NCI-H1092 treated with DMSO at 0.1 percent for 48 hours (cell line): Measurements from ENCODE around the gene SPHK1.

ENCODE experiments used
- DNase-seq: peaks from one replicate; lab custom pipeline; 2025; lab: John Stamatoyannopoulos, UW

The SPHK1 gene

DNA sequence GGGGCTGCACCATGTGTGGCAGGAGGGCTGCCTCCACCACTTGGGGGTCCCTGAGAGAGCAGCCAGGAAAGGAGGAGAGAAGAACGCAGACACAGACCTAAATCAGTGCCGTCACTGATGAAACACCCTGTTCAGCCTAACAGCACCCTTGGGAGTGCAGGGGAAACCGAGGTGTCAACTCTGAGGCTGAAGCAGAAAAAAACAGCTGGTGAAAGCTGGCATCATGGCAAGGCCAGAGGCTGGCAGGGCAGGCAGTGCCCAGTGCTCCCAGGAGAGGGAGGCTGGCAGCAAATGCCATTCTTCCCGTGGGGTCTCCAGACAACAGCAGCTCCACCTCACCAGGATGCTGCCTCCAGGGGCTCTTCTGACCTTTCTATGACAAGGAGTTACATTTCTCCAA lies 23.1 kb downstream of the SPHK1 start:
- DNase-seq = no peak

DNA sequence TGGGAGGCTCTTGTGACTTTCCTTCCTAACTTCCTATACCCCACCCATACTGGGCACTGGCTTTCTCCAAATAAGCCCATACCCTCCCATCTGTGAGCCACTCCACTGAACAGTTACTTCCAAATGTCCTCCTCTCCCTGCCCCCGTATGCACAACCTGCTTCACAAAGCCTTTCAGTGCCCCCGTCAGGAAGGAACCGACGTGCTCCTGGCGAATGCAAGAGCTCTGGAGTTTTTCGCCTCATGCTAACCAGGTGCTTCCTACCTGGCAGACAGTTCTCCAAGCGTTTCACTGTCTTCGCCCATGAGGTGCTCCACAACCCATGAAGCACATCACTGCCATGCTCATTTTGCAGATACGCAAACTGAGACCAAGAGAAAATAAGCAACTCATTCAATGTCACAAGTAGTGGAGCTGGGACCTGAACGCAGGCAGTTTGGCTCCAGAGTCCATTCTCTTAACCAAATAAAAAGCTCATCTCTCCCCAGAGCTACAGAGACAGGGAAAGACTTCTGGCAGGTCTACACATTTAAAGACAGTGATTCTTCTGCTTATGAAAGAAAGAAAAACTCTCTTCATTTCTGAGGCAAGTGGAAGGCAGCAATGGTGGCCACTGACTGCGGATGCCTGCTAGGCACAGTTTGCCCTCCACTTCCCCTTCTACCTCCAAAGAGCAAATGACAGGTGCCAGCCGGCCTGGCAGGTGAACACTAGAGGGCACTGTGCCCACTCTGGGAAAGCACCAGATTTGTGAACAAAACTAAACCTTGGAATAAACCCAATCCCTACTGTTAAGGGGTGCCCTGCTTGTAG lies 23.8 kb downstream of the SPHK1 start:
- peak; percentile 52 for DNase-seq

DNA sequence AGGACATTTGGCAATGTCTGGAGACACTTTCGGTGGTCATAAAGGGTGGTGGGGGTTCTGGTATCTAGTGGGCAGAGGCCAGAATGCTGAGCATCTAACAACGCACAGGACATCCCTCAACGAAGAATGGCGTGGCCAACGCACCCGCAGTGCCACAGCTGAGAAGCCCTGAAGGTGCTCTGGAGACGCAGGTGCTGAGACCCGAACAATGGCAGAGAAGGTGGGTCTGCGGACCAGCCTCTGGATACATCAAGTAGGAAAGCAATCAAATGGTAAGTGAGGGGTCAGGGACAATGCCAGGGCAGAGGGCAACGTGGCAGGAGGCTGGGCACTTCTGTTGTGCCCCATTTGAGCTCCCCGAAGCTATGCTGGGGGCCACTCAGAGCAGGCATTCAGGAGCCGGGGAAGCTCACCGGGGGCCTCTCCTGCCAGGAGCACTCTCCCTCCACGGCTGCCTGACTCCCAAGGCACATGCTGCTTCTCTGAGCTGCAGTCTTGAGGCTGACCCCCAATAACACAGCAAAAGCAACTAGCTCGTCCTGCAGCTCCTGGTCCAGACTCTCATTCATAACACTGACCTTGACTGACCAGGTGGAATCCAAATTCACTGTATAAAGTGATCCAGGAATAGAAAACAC lies 26.0 kb downstream of the SPHK1 start:
- no peak for DNase-seq

DNA sequence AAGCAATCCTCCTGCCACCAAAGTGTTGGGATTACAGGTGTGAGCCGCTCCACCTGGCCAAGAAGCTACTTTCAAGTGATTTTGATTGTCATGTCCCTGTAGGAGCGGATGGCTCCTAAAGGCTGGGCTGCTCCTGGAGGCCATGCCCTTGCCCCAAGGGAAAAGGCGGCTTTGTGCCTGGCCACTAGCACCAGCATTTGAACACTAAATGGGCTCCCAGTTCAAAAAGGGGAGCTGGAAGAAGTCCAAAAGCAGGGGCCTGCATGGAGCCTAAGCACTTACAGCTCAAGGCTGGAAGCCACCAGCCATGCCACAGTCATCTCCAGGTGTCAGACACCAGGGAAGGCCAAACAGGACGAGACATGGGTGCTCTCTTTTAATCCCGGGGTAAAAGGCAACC lies 26.8 kb downstream of the SPHK1 start:
- no peak for DNase-seq

DNA sequence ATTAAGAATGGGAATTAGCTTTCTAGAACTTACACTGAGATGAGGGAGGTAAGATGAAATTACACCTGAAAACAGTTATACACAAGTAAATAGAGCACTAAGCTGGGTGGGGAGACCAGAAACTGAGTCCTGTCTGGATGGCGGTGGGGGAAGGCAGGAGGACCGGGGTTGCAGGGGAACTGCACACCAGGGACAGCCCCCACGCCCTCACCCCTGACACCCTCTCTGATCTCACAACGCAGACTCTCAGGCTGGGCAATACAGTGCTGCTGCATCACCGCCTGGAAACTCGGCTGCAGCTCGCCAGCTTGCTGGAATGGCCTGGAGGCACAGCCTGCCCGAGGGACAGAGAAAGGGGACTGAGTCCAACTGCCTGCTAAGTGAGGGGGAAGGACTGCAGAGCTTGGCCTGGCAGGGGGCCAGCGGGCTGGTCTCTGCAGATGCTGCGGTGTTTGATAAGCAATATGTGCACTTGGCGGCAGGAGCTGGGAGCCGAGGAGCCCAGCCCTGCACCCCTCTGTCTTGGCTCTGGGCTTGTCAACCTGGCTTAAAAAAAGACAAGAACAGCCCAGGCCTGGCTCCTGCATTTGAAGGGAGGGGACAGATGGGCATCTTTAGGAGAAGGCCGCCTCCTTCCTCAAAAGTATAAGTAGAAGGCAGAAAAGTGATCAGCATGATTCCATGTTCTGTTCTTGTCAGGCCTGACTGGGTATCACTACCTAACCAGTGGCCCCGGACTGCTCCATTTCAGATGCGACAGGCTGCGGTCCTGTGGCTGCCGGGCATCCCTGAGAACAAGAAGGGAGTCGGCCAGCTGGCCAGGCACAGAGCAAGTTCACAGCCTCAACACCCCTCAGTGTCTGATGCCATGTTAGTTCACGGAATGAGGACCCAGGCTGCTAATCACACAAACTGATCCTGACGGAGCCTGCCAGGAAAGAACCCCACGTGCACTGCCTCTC lies 30.2 kb downstream of the SPHK1 start:
- DNase-seq = peak; percentile 86

DNA sequence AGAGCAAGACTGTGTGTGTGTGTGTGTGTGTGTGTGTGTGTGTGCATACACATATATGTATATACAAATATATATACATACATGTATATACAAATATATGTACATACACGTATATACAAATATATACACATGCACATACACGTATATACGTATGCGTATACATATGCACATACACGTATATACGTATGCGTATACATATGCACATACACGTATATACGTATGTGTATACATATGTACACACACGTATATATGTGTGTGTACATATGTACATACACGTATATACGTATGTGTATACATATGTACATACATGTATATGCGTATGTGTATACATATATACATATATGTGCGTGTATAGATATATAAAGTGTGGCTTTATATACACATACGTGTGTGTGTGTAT lies 31.4 kb downstream of the SPHK1 start:
- no peak for DNase-seq

DNA sequence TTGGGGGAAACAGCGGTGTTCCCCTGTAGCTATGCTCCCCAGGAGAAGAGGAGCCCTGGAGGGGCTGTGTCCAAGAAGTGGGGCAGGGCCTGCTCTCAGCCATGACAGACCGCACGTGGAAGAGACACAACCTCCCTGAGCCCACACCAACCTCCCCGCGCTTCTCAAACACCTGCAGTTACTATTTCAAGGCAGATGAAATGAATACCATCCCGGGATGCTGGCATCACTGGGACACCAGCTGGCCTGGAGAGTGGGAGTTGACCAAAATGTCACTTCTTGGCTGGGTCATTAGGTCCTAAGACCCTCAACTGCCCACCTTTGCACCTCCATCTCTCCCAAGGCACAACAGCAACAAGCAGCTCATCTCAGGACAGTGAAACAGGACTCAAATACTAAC lies 32.0 kb downstream of the SPHK1 start:
- DNase-seq = no peak

DNA sequence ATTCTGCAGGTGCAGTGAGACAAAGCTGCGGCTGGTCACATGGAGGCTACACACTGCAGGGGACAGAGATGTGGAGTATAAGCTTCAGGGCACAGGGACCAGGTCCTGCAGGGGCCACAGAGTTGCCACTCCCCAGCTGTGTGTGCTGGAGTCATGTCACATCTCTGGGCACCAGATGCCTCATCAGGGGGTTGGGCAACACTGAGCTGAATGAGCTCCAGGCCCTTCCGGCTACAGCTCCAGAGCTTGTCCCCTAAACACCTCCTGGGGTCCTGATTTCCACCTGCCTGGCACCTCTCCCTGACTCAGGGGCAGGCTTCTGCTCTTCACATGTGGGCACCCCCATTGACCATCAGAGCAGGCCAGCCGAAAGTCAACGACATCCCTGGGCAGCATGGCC lies 32.5 kb downstream of the SPHK1 start:
- DNase-seq = no peak

DNA sequence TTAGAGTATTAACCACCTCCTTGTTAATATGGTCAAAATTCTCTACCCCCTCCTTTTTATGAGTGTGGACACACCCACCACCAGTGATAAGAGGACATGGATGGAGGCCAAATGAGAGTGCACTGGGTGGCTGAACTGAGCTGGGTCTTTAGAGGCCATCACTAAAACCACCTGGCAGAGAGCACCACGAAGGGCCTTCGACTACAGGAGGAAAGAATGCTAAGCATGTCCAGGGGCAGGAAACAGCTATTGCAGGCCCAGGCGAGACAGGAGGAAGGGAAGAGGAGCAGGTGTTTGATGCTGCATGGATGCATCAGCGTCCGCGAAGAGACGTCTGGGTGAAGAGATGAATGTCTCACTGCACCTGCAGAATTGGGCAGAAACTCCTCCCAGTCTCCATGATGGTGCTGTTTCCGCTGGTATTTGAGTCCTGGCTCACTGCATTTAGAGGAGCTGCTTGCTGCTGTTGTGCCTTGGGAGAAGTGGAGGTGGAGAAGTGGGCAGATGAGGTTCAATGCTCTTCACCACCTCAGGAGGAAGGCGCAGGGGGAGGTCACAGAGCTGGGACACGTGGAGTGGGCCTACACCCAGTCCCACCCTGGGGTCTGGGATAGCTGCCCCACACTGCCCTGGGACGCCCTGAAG lies 33.2 kb downstream of the SPHK1 start:
- peak; percentile 52 for DNase-seq

DNA sequence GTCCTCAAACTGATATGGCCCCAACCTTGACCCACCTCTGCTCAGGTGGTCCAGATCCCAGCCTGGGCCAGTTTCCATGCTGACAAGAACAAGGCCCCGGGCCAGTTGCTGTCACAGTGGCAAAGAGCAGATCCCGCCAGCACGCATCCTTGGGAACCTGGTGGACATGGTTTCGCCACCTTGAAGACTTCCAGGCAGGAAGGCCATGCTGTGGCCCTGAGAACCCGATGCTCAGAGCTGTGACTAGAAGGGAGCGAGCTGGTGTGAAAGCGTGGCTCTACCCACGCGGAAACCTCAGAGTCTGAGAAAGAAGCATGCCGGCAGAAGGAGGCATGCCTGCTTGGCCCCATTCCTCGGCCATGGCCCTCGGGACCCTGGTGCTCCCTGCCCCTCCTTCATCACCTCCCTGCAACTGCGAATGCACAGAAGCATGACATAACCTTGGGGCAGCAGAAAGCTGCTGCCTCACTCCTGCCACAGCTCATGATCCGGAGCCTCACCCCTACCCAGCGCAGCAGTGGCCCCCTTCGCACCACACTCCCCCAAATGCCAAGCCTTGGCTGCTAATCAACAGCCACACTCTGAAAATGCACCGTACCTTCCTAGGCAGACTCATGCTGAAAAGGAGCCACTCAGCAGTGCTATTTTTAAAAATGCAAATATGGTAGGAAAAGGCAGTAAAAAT lies 35.3 kb downstream of the SPHK1 start:
- DNase-seq = no peak

DNA sequence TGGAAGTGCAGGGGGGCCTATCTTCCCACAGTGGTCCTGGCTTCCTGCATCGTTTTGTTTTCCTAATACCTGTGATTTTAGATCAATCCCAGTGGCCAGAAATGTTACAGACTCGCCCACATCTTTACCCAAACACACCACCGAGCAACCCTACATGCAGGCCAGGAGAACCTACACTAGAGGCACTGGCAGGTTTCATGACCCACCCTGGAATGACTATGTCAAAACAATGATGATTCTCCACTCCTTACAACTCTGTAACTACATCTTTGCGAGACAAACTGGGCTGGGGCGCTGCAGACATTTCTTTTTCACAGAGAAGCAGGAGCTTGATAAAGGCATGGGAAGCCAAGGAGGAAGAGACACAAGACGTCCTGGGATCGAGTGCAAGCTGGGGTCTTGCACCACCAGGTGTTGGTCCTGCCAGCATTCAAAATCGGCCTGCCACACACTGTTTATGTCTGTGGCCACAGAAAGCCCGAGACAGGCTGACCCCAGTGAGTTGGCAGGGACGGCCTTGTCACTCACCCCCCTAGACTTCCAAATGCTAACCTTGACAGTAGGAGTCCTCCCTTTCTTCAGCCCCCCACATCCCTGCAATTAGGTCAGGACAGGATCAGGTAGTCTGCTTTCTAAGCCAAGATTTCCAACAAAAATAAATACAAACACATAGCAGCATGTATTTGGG lies 36.1 kb downstream of the SPHK1 start:
- no peak for DNase-seq

DNA sequence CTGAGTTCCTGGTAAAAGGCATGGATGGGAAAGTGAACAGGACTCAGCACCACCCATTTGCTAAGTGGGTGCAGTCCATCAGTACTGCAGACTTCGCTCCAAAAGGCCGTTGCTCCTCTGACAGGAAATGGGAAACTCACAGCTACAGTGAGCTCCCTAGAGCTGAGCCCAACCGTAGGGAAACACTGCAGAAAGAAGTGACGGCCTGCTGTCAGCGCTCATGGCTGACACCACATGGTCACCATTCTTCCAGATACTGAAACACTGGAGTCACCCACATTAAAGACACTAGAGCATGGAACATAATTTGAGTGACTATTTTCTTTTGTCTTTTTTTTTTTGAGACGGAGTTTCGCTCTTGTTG lies 36.6 kb downstream of the SPHK1 start:
- DNase-seq = no peak

DNA sequence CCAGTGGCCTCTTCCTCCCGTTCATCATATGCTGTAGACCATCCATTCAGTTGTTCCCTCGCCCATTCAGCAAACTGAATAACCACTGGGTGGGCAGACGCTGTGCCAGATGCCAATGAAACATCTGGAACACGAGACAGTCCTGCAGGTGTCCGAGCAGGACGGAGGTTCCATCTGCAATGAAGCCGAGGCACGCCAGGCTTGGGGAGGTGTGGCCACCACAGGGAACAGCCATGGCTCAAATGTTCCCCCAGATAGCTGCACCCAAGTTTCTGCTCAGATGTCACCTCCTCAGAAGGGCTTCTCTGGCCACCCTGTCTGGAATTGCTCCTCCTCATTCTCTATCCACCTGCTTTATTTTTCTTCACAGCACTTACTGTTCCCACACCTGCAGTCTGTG lies 38.0 kb downstream of the SPHK1 start:
- no peak for DNase-seq

DNA sequence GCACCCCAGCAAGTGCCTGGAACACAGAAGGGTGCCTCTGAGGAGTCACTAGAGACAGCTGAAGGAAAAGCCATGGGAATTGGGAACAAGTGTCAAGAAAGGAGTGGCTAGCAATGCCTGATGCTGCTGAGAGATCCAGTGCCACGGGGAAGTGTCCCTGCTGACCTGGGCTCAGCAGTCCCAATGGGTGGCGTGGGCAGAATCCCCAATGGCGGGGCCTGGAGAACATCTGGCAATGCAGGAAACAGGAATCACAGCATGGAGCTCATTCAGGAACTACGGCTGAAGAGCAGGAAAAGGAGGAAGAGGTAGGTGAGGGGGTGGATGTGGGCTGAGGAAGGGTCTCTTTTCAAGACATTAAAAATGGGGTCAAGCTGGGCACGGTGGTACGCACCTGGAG lies 38.5 kb downstream of the SPHK1 start:
- DNase-seq = no peak

DNA sequence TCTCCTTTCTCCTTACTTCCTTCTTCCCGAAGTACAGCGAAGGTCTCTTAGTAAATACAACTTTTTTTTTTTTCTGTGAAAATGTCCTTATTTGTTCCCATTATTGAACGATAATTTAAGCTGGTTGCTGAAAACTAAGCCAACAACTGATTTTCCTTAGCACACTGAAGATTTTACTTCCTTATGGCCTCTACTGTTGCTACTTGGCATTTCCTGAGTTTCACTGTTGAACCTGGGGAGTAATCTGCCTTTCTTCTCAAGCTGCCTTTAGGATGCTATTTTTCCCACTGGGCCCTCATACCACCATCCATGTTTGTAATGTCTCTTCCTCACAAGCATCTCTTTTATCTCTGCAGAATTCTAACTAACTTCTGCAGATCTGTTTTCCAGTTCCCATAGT lies 42.4 kb downstream of the SPHK1 start:
- no peak for DNase-seq

DNA sequence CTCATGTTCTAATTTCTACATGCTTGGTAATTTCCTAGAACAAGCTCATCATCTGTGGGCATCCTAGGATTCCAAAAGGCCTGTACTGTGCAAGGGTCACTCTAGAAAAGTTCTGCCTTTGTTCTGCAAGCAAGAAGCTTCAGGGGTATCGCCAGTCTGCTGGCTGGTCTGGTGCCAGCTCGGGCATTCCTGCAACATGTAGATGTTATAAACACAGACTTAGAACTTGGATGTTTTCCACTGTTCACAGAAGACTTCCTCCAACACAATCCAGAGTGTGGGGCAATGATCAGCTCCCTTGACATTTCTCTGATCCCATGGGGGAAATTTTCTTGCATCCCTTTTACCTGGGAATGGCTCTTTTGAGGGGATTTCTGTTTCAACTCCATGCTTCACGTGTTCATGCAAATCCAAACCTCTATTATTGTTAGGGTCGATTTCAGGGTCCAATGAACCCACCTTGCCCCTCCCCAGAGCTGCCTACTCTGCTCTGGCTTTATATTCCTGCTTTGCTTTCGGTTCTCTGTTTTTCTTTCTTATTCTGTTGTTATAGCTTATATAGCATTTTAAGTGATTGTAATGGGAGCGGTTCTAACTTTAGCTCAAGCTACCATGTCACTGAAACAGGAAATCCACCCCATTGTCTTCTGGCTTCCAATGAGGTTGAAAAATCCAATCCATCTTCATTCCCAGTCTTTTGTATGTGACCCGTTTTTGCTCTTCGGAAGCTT lies 43.3 kb downstream of the SPHK1 start:
- no peak for DNase-seq

DNA sequence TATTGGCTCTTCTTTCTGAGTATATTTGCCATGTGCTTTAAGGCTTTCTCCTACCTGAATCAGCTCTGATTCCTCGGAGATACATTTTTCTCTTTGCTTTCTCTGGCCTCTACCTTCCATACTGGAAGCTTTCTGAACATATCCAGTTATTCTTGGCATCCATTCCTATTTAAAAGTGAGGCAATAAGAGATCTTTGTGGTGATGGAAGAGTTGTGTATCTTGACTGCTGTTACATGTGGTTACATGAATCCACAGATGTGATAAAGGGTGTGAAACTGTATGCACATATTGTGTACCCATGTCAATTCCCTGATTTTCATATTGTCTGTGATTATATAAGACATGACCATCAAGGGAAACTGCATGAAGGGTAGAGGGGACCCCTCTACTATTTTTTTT lies 44.1 kb downstream of the SPHK1 start:
- no peak for DNase-seq

DNA sequence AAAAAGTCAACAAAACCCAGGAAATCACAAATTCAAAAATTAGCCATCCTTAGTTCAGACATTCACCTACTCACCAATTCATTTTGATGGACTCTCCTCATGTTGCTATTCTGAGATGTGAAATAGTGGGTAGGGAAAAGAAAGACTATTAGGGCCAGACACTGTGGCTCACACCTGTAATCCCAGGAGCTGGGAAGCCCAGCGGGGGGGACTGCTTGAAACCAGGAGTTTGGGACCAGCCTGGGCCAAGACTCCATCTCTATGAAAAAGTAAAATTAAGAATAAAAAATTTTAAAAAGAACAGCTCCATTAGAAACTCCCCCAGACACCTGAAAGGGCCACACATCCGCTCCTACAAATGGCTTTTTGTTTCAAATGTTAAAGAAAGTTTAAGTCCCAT lies 47.1 kb downstream of the SPHK1 start:
- DNase-seq = no peak

DNA sequence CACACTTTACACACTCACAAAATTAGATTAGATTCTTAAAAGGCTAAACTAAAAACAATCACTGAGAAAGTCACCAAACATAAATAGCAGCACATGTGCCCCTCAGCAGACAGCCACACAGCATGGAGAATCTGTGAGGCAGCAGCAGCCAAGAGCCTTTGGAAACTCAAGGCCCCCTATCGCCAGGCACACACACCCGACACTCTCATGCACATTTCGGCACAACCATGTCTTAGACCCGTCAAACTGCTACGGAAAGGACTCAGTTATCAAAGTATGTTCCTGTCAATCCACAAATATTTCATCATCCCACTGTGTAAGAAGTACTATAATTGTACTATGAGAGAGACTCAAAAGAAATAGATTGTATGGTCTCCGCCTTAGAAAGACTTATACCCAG lies 47.6 kb downstream of the SPHK1 start:
- DNase-seq = no peak

DNA sequence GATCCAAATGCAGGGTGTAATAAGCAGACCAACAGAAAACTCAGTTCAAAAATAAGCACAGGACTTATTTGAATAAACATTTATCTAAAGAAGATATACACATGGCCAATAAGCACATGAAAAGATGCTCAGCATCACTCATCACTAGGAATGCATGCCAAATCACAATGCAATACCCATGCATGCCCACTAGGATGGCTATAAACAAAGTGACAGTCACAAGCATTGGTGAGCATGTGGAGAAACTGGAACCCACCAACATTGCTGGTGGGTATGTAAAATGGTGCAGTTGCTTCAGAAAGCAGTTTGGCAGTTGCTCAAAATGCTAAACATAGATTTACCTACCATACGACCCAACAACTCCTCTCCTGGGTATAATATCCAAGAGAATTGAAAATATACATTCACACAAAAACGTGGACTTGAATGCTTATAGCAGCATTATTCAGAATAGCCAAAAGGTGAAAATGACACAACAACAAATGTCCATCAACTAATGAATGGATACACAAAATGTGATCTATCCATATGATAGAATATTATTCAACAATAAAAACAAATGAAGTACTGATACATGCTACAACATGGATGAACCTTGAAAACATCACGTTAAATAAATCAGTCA lies 48.4 kb downstream of the SPHK1 start:
- no peak for DNase-seq
